ENCODE data around the gene NT5C3A.

- TF ChIP-seq TAF1 (IDR thresholded peaks at IDR 0.05; ENCODE audit: borderline replicate concordance, low read depth, low read length), result no peak
- TF ChIP-seq POLR2A (IDR thresholded peaks at IDR 0.05; ENCODE audit: low read depth, low read length), result no peak
Observed at GRCh38 chr7:33107136-33108066, 44.8 kb upstream of the NT5C3A start.
